GM12891 (cell line): ENCODE measurements around the gene TULP4.

Experiments
- POLR2A ChIP-seq: IDR thresholded peaks from 2 replicates; pipeline ENCODE4 v1.6.1; 2011; ENCODE audit warnings: low read depth, low read length, control low read depth
- POLR2AphosphoS5 ChIP-seq: IDR thresholded peaks from 2 replicates; pipeline ENCODE4 v1.6.1; 2011; ENCODE audit warnings: low read depth, low read length, control low read depth
- POU2F2 ChIP-seq: IDR thresholded peaks from 2 replicates; pipeline ENCODE4 v1.6.1; 2011; ENCODE audit warnings: low read depth, mild to moderate bottlenecking, control low read depth, low read length, moderate library complexity
- SPI1 ChIP-seq: IDR thresholded peaks from 2 replicates; pipeline ENCODE4 v1.6.1; 2011; ENCODE audit warnings: low read depth, low read length, control low read depth
- TAF1 ChIP-seq: IDR thresholded peaks from 2 replicates; pipeline ENCODE4 v1.6.1; 2011; ENCODE audit warnings: low read depth, low read length, control low read depth

DNA sequence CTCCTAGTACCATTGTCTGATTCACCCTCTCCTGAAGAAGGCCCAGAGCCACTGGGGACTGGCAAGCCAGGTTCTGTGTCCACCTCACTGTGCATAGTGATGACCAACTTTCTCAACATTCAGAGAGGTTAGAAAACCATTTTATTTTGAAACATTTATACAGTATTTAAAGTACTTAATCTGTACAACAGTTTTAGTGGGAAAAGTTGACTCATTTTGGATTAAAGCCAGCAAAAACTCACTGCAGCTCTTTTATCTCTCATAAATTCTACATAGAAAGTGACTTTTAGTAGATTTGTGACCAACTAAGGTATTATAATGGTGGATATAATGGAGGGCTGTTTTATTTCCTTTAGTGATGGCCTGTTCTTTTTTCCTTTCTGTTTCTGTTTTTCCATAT, 9.7 kb downstream of the TULP4 start:
- no peak for TF ChIP-seq POLR2AphosphoS5
- TF ChIP-seq TAF1: no peak
- no peak for TF ChIP-seq POU2F2
- no peak for TF ChIP-seq POLR2A
- no peak for TF ChIP-seq SPI1
